ENCODE results near the gene DPP6.

DNA sequence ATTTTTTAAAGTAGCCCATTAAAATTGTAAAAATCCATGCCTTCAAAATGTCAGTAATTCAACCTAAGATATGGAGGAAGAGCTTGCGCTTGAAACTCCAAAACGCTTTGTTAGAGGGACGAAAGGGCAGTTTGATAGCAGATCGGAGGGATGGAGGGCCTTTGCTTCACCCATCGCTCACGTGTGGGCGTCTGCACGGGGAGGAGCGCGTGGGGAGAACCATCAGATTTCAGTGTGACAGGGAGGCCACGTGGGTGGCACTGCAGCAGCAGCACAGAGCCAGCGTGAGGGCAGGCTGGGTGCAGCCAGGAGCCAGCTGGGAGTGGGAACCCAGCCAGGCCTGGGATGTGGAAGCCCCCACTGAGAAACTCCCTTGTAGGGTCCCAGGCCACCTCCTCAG is 625.3 kb downstream of the DPP6 start:
- no peak for TF ChIP-seq POLR2A (IDR thresholded peaks at IDR 0.05)
- TF ChIP-seq, protein P1, sequence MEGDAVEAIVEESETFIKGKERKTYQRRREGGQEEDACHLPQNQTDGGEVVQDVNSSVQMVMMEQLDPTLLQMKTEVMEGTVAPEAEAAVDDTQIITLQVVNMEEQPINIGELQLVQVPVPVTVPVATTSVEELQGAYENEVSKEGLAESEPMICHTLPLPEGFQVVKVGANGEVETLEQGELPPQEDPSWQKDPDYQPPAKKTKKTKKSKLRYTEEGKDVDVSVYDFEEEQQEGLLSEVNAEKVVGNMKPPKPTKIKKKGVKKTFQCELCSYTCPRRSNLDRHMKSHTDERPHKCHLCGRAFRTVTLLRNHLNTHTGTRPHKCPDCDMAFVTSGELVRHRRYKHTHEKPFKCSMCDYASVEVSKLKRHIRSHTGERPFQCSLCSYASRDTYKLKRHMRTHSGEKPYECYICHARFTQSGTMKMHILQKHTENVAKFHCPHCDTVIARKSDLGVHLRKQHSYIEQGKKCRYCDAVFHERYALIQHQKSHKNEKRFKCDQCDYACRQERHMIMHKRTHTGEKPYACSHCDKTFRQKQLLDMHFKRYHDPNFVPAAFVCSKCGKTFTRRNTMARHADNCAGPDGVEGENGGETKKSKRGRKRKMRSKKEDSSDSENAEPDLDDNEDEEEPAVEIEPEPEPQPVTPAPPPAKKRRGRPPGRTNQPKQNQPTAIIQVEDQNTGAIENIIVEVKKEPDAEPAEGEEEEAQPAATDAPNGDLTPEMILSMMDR (IDR thresholded peaks at IDR 0.05): no peak

All from Peyer's patch (tissue), 4 donors.